Erythroblast (primary cell): Measurements from ENCODE around the gene DIP2C.

ENCODE experiments used
- GATA1 ChIP-seq: IDR thresholded peaks from 2 replicates; pipeline ENCODE4 v1.6.1; 2011; ENCODE audit warnings: low read depth, mild to moderate bottlenecking, control low read depth, low read length, moderate library complexity
- POLR2A ChIP-seq: IDR thresholded peaks from 2 replicates; pipeline ENCODE4 v1.6.1; 2011; ENCODE audit warnings: mild to moderate bottlenecking, low read length

- TF ChIP-seq POLR2A (no peak), GATA1 (no peak)
Observed at GRCh38 chr10:494556-494955, 194.9 kb downstream of the DIP2C start.
